ENCODE results near the gene DTX3L.

The DTX3L gene

DNA sequence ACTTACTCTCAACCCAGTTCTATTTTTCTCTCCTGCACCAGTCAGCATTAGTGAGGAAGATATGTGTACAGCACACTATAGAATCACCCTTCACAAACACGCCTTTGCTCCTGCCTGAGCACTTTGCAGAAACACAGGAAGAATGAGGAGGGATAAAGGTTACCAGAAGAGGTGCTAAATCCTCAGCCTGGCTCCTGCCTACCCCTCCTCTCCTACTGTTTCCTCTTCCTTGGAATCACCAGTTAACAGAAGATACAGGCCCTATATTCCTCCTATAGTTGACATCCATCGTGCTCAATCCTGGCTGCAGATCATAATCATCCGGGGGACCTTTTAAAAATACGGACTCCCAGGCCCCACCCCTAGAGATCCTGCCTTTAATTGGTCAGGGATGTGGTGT lies 42.2 kb downstream of the DTX3L start:
- DNase-seq (ENCODE audit: low read depth): no peak

GRCh38 chr3:122608916-122609315 lies 44.8 kb downstream of the DTX3L start:
- DNase-seq (ENCODE audit: low read depth): no peak

GRCh38 chr3:122609798-122610559 lies 45.8 kb downstream of the DTX3L start:
- no peak for DNase-seq (ENCODE audit: low read depth)

DNA sequence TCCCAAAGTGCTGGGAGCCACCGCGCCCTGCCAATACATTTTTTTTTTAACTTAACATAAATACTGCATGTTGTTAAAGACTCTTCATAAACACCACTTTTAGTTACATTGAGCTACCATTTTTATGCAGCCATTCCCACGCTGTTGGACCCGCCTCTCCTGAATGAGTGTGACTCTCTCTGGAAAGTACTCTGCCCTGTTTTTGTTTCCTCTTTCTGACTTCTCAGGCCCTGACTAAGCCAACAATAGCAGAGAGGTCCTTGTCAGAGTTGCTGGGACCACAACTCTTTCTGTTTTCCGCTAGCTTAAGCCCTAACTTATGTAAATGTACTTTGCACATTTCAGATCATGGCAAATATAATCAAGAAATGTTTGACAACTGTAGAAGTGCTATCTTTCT lies 48.6 kb downstream of the DTX3L start:
- no peak for DNase-seq (ENCODE audit: low read depth)

DNA sequence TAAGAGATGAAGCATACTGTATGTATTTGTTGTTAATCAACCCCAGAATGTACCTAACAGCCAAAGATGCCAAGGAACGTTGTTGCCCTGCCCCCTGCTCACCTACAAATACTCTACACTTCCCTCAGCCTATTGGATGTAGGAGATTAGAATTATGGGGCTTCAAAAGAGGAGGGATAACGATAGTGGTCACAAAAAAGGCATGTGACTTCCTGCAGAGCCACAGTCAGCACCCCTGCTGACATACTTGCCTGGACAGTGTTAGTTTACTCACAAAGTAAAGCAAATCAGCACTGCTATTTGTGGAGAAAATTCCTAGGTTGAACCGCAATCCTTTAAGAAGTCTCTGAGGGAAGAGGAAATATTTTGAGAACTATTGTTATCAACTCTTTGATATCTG lies 51.2 kb downstream of the DTX3L start:
- DNase-seq (ENCODE audit: low read depth): no peak

DNA sequence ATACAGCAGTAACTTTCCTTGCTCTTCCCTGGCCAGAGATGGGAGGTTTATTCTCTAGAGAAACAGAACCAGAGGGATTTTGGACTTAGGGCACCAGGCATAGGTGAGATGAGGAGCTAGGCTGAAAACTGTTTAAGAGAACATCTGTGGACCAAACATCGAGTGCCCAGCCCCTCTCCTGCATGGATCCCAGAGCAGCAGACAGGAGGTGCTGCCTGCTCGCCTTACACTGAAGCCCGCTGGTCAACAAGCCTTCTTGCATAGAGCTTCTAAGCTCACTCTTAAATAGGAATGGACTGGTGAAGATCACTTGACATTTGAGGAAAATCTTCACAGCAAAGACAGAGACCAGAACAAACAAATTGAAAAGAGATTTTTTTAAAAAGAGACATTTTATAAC lies 54.5 kb downstream of the DTX3L start:
- DNase-seq (ENCODE audit: low read depth): no peak

DNA sequence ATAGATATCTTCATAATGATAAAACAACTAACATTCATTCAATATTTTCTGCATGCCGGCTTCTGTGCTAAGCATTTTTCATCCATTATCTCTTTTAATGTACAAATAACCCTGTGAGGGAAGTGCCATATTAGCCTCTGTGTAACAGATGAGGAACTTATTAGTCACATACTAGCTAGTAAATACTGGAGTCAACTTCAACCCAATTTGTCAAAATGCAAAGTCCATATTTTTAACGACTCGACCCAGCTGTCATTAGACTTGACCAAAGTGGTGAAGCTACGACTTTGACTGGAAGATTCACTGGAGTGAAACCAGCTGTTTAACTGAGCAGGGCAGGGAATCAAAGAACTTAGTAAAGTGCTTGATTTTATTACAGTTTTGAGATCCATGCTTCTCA lies 54.9 kb downstream of the DTX3L start:
- DNase-seq (ENCODE audit: low read depth): no peak

DNA sequence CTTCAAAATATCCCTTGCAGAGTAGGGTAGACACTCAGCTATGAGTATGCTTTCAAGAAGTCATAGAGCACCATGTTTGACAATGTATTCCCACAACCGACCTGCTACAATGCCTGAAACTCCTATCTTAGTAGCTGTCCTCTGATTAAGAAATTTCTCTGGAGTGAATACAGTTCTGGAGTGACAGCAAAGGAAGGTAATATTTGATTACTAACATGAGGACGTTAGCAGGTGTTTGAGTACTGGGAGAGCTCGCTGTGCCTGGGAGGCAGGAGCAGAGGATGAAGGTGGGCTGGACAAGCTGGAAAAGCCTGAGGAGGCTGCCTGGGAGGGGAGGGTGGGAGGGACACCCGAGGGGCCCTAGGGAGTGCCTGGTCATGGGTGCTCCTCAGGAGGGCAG lies 56.3 kb downstream of the DTX3L start:
- no peak for DNase-seq (ENCODE audit: low read depth)

DNA sequence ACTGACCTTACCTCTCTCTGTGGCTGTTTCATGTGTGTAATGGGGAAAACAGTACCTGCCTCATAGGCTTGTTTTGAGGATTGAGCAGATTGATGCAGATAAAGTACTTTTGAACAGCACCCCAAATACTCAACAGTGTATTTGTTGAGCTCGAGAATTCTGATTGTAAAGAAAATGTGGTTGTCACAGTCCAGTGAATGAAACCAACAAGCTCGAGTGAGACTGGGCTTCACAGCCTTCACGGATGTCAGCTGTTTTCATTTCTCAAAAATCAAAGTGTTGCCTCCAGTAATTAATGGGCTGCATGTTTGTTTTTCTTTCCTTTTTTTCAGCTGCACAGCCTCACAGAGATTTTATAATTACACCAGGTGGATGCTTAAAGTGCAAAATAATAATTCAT lies 57.0 kb downstream of the DTX3L start:
- DNase-seq (ENCODE audit: low read depth): no peak

DNA sequence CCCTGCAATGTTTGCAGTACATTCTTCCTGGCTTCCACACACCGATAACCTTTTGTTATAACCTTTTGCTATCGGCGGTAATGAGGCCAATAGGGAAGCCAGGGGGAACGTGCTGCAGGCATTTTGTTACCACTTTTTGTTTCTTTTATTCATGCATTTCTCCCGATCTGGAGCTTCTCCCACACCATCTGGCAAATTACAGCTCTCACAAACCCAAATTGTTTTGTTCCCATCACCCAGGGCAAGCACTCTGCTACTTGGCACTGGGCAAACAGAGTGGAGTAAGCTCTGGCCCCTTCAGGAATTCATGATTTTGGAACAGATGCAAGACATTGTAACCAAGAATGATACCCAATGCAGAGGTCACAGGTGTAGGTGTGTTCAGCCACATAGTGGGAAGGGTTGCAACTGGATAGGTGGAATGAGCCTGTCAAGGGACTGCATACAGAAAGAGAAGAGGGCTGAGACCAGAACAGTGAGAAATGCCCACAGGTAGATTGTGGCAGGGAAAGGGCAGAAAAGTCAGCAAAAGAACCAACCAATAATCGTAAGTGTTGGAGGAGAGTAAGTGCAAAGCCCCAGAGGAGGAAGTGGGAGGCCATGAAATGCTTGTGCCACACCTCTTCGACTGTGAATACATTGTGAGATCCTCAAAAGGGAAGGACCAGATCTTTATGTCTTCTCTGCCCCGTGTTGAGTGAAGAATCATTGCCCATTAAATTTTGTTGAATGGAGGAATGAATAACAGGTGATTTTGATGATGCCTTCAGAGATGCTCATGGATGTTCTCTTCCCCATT lies 59.1 kb downstream of the DTX3L start:
- no peak for DNase-seq (ENCODE audit: low read depth)
